Bronchial epithelial cell (primary cell): ENCODE results near the gene PCSK5. TPM values are rescaled to one million over a fixed set of nuclear protein-coding genes. Genes with fewer than 3 reads are reported as not detected.

Experiments used
- DNase-seq: peaks from one replicate; pipeline ENCODE4 v3.0.0-alpha.2; 2010; ENCODE audit warnings: low read depth
- FAIRE-seq: peaks from 2 replicates; lab custom pipeline; 2011; peaks lifted over from hg19 to GRCh38; lab: Jason Lieb, UNC
- H3K27me3 ChIP-seq: 2 replicates; pipeline ENCODE4 v1.5.1; 2011; ENCODE audit warnings: low read length; ENCODE audit not compliant: control insufficient read depth, insufficient read depth
- H3K36me3 ChIP-seq: 2 replicates; pipeline ENCODE4 v1.5.1; 2011; ENCODE audit warnings: low read length; ENCODE audit not compliant: control insufficient read depth, insufficient read depth
- H3K4me3 ChIP-seq: 2 replicates; pipeline ENCODE4 v1.5.1; 2011; ENCODE audit warnings: mild to moderate bottlenecking, low read depth, low read length, control low read depth
- total RNA-seq: library from RNA; depleted of rRNA; stranded (reverse); fragments of >200 nt; gene quantifications from 2 replicates; pipeline ENCODE4 v1.2.1, GENCODE V29; 2014
- TF ChIP-seq, protein P1 (sequence below): IDR thresholded peaks from 2 replicates; pipeline ENCODE4 v1.5.1; 2011; ENCODE audit warnings: mild to moderate bottlenecking, moderate library complexity, low read length, control low read depth, inconsistent platforms; ENCODE audit not compliant: insufficient read depth, severe bottlenecking

Gene PCSK5
- total RNA-seq, 1 donor from 2014 or later = 4.2 TPM

DNA sequence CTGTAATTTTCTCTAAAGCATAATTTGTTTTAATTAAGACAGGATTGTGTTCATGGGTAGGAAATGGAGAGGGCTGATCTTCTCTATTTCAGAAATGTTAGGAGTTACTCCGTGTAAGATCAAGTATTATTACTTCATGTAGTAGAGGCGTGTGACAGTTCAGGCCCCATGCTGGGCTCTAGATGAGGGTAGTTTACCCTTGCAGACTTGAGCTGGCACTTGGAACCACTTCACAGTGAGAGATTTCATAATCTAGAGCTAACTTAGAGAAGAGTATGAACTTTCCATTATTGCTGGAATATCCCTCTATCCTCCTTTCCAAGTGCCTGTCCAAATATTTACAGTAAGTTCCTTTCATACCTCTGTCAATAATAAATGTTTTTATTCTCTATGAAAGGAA, 195.1 kb downstream of the PCSK5 start:
- DNase-seq = no peak
- Histone ChIP-seq H3K27me3 (no peaks in the 10 kb centered on the region), H3K36me3 (no peaks in the 10 kb centered on the region), H3K4me3 (no peak overlapping the region)
- TF ChIP-seq, protein P1, sequence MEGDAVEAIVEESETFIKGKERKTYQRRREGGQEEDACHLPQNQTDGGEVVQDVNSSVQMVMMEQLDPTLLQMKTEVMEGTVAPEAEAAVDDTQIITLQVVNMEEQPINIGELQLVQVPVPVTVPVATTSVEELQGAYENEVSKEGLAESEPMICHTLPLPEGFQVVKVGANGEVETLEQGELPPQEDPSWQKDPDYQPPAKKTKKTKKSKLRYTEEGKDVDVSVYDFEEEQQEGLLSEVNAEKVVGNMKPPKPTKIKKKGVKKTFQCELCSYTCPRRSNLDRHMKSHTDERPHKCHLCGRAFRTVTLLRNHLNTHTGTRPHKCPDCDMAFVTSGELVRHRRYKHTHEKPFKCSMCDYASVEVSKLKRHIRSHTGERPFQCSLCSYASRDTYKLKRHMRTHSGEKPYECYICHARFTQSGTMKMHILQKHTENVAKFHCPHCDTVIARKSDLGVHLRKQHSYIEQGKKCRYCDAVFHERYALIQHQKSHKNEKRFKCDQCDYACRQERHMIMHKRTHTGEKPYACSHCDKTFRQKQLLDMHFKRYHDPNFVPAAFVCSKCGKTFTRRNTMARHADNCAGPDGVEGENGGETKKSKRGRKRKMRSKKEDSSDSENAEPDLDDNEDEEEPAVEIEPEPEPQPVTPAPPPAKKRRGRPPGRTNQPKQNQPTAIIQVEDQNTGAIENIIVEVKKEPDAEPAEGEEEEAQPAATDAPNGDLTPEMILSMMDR = no peak
- no peak for FAIRE-seq

DNA sequence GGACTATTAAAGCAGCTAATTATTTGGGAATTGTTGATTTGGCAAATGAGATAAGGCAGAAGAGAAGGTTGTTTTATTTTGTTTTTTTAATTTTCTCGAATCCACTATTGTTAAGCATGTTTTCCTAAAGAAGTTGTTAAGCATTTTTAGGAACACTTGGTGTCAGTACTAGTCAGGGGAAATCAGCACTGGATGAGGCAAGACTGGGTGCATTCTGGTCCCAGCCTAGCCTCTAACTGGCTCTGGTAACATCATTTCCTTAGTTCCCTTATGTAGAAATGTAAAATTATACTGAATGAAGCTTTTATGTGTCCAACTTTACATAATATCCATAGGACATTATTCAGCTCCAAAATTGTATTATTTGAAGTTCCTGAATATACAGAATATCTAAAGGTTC, 196.1 kb downstream of the PCSK5 start:
- H3K27me3 ChIP-seq = no peaks in the 10 kb centered on the region
- H3K4me3 ChIP-seq = no peak overlapping the region
- DNase-seq = peak; percentile 12
- TF ChIP-seq, protein P1 = no peak
- FAIRE-seq = no peak
- H3K36me3 ChIP-seq = no peaks in the 10 kb centered on the region

DNA sequence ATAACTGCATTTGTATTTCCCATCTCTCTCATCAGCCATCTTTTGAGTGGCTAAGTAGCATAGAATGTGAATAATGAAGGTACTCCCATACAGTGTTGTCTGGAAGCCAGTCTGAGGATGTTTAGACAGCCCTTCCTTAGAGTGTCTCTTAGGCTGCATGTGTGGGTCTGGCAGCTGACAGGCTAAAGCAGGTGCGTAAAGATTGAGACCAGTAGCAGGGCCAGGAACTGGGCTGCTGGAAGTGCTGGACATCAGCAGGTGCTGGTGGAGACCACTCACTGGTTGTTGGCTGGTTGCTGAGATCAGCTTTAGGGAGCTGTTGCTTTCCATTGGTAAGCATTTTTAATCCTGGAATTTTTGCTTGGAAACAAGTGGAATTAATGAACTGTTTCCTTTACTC, 197.5 kb downstream of the PCSK5 start:
- no peaks in the 10 kb centered on the region for H3K36me3 ChIP-seq
- FAIRE-seq = no peak
- no peak overlapping the region for H3K4me3 ChIP-seq
- H3K27me3 ChIP-seq = no peaks in the 10 kb centered on the region
- no peak for DNase-seq
- TF ChIP-seq, protein P1 = no peak

DNA sequence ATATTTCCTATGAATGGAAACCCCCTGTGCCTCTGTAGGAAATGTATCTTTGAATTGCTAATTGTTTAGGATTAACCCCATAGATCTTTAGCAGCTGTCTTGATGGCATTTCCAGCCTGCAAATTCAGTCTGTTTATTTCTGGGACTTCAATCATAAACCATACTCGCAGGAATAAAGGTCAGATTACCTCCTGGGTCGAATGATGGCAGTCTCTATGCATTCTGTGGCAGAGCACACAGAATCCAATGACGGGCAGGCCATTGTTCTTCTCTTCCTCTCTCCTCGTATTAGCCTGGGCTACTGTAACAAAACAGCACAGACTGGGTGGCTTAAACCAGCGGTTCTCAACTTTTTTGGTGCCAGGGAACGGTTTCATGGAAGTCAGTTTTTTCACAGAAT, 199.9 kb downstream of the PCSK5 start:
- TF ChIP-seq, protein P1 = no peak
- Histone ChIP-seq H3K4me3 (no peak overlapping the region), H3K27me3 (no peaks in the 10 kb centered on the region), H3K36me3 (no peaks in the 10 kb centered on the region)
- FAIRE-seq (no peak), DNase-seq (no peak)

DNA sequence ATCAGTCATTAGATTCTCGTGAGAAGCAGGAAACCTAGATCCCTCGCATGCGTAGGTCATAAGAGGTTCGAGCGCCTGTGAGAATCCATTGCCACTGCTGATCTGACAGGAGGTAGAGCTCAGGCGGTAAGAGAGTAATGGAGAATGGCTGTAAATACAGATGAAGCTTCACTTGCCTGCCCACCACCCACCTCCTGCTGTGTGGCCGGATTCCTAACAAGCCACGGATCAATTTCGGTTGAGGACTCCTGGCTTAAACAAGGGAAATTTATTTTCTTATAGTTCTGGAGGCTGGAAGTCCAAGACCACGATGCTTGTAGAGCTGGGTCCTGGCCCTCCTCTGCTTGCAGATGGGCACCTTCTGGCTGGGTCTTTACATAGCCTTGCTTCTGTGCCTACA, 200.4 kb downstream of the PCSK5 start:
- FAIRE-seq = no peak
- Histone ChIP-seq H3K4me3 (no peak overlapping the region), H3K27me3 (no peaks in the 10 kb centered on the region), H3K36me3 (no peaks in the 10 kb centered on the region)
- no peak for DNase-seq
- TF ChIP-seq, protein P1 = no peak

DNA sequence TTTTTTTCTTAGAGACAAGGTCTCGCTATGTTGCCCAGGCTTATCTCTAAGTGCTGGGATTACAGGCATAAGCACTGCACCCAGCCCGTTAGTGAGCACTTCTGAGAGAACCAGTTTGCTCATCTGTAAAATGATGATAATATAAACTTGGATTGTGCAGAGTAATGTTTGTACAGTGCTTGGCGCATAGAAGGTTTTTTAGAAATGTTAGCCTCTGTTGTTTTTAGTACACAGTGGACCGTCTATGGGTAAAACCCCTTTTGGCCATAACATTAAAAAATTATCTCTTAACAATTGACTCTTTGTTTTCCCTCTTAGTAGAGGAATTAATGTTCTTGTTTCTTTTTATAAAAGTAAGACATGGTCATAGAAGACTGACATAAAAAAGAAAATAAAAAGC, 202.1 kb downstream of the PCSK5 start:
- TF ChIP-seq, protein P1 = no peak
- no peak overlapping the region for H3K4me3 ChIP-seq
- DNase-seq = no peak
- no peaks in the 10 kb centered on the region for H3K36me3 ChIP-seq
- FAIRE-seq = no peak
- no peaks in the 10 kb centered on the region for H3K27me3 ChIP-seq
